Activated T-helper 1 cell treated with anti-CD3 and anti-CD28 coated beads, Interleukin-2, amount 50 U/mL, for 16 hours (primary cell): ENCODE data around the gene GRB10.

Experiments
- DNase-seq, 2 donors: peaks; one replicate each; pipeline ENCODE4 v3.0.0-alpha.2; 2020; ENCODE audit warnings: low read depth in 1 of 2, low spot score in 1 of 2

Gene GRB10

DNA sequence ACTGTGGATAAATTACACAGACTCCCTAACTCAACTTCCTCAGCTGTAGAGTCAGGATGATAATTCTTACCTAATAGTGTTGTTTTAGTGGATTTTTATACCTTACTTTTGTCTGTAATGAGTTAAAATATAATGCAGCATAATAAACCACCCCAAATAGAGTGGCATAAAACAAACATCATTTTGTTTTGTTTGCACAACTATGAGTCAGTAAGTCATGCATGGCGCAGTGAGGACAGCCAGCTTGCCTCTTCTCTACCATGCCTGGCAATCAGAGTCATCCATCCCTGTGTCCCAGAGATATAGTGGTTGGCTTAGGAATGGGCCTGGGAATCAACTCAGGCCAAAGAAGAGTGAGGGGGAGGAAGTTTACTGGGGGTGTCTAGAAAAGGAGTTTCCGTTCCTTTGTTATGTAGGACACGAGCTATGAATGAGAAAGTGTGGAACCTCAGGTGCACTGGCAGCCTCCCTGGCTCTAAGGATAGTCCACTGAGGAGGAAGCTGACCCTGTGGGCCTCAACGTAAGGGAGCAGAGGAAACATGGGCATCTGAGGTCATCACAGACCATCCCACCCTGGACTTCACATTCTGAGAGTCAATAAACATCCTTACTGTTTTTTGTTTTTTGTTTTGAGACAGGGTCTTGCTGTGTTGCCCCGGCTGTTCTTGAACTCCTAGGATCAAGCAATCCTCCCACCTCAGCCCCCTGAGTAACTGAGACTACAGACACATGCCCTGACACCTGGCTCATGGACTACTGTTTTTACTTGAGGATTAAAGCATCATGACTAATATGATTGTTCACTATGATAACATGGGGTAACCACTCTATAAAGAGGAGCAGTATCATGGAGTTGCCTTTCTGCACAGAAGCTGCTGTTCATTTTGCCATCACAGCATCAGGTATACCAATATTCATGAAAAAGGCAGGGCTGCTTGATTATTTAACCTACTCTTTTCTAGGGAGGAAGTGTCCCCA, 21.0 kb upstream of the GRB10 start:
- DNase-seq, result no peak

DNA sequence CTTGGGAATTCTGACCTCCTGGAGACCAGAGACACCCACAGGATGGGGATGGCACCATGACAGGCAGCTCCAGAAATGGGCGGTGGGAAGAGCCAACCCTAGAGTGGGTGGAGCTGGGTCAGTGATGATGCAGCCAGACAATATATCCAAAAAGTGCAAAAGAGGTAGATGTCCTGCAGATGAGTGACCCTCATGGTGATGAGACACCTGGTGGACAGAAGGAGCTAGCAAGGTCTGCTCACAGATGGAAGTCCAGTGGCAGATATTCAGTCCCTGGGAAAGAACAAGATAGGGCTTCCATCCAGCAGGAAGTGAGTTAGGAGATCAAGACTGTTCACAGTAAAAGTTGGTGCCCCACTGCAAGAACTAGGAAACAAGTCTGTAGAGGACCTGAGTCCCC, 19.2 kb upstream of the GRB10 start:
- DNase-seq, result no peak

DNA sequence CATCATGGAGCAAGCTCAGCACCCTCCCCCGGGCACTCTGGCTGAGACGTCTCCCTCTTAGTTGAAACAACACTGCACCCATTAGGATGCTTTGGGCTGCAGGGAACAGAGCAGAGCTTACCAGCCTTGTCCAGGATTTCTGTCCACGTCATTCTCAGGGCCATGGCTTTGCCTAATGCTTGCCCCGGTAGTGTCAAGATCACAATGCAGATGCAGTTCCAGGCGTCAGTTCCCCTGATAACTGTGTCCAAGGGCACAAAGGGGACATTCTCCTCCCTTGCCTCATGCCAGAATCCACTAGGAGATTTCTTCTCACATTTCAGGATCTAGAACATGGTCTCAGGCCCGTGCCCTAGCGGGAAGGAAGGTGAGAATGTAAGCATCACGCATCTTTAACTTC, 17.2 kb upstream of the GRB10 start:
- no peak for DNase-seq

DNA sequence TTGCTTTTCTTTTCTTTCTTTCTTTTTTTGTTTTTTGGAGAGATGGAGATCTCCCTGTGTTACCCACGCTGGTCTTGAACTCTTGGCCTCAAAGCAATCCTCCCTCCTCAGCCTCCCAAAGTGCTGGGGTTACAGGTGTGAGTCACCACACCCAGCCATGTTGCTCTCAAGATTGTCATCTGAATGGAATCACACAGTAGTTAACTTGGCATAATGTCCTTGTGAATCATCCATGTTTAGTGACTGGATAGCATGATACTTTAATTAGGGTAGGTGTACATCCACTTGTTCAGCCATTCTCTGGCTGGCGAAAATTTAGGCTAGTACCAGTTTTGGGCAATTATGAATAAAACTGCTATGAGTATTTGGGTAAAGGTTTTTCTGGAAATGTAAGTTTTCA, 15.4 kb upstream of the GRB10 start:
- DNase-seq, result no peak

DNA sequence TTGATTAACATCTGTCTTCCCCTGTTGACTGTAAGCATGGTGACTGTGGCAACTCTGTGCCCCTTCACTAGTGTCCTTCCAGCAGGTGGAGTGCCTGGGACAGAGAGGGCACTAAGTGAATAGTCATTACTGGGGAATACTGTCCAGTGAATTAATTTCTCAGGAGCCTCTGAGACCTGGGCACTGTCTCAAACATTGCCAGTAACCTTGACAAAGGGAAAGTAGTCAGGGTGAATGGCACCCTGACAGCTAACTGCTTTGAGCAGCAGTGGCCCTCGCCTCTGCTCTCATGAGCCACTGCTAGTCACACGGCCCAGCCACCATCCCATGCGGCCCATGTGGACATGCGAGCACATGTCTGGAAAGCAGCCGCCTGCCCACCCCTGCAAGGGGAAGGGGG, 13.1 kb upstream of the GRB10 start:
- DNase-seq, result no peak

DNA sequence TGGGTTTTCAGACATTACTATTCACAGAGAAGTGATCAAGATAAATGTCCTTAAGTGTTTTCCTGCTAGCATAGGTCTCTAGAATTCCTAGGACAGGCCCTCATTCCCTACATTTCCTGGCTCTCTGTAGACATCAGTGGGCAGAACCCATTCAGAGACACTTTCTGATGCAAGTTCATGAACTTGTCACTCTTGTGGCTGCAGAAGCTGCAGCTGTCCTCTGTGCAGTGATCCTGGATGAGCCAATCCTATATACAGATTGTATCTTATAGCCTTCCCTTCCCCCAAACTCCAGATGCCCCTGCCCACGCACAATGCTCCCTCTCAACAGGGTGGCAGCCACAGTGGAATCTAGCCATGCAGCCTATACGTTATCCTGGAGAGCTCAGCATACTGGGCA, 12.6 kb upstream of the GRB10 start:
- no peak for DNase-seq

DNA sequence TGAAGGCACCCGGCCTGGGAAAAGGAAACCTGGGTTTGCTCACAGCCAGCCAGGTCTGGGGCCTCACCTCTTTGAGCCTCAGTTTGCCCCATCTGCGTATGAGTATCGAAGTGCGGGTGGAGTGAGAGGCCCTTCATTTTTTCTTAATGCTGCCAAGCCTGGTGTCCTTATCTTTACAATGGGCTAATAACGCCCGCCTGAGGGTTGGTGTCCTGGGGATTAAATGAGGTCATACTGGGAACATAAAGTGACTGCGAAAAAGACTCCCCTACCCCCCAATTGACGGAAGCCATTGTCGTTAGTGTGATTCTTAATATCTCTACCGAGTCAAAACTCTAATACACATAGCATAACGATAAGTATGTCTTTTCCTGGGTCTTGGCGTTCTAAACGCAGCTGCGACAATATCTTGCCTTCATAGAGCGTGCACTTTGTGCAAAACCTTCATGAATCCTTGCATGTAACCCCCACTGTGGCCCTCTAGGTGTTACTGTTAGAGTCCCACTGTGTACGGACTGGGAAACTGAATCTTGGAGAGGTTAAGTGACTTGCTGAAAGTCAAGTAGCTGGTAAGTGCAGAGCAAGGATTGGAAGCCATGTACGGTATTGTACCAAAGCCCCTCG, 11.4 kb upstream of the GRB10 start:
- DNase-seq, result no peak

DNA sequence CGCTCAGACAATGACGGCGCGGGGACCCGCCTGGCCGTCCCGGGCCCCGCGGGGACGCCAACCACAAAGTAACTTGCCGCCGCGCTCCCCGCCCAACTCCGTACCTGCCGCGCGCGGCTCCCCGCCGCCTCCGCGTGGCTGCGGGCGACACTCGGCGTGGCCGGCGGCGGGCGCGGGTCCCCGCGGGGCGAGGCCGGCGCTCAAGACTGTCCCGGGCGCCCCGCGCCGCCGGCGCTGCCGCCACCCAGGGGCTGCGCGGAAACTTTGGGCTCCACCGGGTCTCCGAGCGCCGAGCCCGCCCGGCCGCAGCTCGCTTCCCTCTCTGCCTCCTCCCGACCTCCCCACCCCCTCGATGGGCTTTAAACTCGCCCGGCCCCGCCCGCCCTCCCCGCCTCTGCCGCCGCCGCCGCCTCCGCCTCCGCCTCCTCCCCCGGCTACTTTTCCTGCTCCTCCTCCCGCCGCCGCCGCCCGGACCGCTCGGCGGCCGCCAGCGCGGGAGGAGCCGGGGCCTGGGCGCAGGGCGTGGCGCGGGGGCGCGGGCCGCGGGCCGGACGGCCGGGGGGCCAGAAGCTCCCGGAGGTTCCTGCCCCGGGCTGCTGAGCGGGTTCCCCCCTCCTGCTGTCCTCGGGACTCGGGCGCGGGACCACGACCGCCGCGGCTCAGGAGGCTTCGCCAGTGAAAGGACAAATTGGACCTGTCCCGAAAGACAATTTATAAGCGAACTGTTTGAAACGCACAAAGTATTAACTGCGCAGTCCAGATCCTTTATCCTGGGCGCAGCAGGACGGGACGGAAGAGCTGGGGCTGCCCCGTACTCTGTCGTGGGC, 10.6 kb upstream of the GRB10 start:
- DNase-seq, result no peak

DNA sequence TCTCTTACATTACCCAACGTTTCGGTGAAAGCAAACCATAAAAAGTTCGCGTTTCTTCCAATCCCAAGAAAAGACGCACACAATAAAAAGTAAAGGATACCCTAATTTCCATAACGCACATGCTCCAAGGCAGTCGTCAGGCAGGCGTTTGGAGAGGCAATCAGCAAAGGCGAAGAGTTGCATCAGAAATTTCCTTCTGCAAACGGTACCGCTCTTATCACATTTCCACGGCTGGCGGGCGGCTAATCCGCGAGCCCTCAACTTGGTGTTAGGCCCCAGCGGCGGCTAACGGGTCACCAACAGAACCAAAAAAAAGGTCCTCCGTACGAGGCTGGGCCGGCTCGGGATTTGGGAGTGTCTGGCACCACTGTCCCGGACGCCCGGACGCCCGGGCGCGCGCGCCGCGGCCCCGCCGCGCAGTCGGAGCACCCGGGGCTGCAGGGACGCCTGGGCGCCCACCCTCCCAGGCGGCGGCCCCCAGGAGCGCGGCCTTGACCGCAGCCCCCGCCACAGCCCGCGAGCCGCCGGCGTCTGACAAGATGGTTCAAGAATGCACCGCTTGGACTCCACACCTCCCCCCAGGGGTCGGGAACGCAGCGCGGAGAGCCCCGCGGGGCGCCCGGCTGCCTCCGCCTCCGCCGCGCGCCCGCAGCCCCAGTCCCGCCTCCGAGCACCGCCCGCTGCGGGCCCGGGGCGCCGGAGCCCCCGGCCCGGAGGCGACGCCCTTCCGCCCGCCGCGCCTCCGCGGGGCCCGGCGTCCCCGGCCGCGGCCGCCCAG, 9.8 kb upstream of the GRB10 start:
- DNase-seq, result no peak

DNA sequence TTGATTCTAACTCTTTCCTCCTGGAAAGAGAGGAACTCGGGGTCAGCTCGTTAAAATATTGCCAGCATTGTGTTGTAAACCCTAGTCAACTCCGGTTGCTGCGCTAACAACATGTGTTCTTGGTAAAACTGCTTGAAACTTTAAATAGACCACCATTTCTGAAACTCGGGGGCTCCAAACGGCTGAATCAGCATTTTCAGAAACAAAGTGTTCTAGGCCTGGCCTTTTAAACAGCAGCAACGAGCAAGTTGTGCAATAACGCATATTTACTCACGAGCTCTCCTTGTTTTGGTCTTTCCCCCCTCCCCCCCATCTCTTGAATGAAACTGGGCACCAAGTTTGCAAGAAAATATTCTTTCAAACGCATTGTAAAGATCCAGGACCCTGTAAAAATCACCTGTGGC, 9.2 kb upstream of the GRB10 start:
- no peak for DNase-seq

DNA sequence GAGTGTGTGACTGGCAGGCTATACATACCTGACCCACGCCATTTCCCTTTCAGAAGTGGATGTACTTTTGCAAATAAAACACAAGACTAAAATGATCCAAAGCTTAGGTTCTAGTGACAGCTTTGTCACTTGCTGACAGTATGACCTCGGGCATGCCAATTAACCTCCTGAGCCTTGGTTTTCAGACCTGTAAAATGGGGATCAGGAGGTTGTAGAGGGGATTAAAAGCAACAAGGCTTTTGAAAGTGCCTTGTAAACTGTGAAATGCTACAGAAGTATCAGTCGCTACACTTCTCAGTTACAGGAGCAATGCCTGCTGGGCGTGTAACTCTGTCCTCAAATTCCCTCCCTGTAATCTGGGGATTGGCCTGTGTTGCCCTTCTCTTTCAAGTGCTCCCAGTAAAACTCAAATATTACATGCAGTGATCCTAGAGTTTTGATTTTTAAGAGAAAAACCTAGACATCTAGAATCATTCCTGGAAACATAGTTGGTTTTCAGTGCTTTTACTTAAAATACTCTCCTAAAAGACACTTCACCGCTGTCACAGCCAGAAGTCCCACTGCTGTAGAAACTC, 8.8 kb upstream of the GRB10 start:
- DNase-seq, result no peak

DNA sequence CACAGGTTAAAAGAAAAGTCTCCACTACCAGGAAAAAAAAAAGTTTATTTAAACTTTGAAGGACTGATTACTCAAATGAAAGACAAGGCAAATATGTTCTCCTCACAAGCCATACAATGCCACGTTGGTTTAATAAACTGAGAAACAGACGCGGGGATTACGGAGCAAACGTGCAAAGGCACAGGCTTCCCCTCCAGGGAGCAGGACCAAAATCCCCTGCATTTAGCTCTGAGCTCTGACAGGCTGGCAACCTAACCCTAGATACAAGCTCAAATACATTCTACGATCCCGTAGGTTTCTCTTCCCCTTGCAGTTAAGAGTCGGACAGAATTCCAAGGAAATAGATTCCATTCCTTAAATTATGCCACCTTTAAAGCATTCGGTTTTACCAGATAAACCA, 7.7 kb upstream of the GRB10 start:
- no peak for DNase-seq

DNA sequence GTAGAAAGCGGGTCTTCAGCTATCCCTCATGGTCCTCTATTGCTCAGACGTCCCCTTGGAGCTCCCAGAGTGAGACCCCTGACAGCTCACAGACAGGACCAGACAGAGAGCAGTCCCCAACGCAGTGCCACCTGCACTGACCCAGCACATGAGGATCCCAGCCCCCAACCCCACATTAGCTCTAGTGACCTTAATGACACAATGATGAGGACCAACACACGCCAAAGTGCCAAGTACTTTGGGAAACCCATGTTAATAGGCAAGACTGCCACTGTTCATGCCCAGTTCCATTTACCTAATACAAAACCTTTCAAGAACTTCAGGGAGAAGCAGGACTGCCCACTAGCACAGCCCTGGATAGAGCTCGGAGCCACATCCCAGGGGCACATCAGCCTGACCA, 5.7 kb upstream of the GRB10 start:
- no peak for DNase-seq

DNA sequence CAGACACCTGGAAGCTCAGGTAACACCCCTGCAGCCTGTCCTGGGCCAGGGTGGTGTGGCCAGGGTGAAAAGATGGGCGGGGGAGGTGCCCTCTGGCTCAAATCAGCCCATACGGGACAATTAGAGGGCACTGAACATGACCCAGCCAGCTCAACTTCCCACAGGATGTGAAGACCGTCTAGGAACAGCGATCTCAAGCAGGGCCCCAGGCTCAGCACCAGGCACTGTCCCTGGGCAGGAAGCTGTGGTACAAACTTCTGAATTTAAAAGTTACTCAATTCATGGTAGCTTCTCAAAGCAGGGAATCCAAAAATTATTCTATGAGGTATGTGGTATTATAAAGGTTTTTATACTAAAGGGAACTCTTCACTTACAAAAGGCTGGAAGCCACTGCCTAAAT, 5.1 kb upstream of the GRB10 start:
- DNase-seq, result no peak

DNA sequence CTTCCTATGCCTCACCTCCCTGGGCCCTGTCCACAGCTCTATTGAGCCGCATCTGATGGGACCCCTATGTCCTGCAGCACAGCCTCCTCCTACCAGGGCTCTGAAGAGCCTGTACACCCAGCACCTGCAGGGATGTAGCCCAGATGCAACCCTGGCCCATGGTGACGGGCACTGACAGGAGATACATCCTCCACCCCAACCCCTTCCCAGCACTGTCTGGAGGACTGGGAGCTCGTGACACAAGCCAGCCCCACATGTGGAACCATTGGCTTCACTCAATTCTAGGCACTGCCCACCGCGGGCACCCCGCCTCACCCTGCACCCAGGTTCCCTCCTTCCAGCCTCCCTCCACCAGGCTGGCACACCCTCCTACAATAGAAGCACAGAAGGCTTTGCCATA, 2.6 kb upstream of the GRB10 start:
- no peak for DNase-seq

DNA sequence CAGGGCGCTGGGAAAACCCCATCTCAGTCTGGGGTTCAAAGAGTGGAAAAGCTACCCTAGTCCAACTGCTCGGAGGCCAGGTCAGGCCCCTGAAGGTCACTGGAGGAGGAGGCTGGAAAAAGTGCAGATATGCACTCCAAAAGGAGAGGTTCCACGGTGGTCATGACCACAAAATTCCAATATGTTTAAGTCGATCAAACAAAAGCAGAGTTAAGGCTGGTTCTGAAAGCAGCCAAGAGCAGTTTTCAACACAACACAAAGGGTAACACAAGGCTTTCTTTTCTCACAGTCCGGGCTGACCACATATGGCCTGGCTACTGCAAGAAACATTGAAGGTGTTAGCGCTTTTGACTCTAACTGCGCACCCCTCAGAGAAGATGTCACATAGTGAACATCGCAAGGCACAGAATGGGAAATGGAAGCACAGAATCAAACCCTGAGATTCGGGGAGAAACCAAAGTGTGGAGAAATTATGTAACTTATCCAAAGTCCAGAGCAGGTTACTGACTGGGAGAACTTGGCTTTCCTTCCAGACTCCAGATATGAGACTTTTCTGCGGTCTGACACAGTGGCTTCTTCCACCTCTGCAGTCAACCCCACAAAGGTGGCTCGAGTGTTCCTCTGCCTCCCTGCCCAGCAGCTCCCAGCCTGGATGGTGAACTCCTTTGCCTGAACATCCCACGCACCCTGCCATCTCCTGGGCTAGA, 1.3 kb upstream of the GRB10 start:
- DNase-seq, result no peak

DNA sequence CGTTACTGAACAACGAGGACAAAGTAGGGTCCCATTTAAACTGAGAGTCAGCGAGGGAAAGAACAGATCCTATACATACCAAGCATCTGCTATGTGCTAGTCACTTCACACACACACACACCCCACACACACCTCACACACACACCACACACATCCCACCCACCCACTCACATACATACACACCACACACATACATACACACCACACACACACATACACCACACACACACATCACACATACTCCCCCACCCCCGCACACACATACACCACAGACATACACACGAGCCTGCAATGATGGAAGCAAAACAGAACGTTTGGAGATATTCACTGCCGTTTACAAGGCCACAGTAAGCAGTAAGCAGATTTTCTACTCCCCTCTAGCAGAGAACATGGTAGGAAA, 607 bp upstream of the GRB10 start:
- DNase-seq, result no peak

DNA sequence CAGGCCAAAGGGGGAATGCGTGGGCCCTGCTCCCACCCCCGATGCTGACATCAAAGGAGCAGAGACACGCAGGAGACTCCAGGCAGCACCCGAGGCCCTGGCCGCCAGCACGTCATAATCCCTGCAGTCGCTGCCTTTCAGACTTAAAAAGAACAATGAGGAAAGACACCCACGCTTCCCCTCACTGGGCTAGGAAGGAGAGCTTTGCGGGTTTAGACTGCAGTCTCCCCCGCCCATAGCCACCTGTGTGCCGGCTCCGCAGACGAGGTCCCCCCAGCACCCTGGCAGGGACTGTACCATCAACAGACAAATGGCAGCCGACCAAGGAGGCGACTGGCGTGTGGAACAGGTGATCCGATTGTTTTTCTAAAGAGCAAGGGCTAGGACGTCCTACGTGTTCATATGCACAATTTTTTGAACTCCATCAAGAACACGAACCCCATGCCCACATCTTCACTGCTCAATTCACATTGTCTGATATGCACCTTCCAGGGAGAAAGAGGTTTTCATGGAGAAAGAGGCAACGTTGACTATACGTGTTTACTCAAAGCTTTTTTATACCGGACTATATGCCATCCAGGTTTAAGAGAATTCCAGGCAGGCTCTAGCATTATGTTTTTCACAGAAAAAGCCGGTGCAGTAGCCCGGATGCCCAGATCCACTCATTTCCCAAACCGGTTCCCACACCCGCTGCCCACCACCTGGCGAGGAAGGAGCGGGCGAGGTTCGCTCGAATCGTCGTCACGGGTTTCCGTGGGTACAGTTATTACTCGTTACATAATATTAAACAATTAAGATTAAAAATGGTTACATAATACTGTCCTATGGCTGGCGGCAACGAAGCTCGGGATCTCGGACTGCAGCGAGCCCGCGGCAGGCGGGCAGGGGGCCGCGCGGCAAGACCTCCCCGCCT, 1.1 kb downstream of the GRB10 start:
- DNase-seq, result no peak

DNA sequence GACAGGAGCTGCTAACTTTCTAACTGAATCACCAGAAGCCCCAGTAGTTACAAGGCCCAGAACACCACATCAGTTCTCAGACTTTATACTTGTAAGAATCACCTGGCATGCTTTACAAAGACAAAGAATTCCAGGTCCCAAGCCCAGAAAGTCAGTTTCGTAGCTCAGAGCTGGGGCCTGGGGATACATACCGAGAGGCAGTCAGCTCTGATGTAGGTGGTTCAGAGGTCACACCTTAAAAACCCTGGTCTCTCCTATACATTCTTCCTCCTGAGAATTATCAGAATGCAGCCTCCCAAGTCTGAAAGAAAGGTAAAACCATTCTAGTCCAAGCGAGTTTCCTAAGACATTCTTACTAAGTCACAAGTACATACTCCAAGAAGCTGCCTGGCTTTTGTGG, 2.3 kb downstream of the GRB10 start:
- DNase-seq, result no peak
